Gastroesophageal sphincter (tissue), 3 donors: ENCODE measurements around the gene ZNF304.

Source experiments
- EP300 ChIP-seq: sonication (generic); formaldehyde crosslinking; IDR thresholded peaks from one replicate; pipeline ENCODE4 v1.6.1; 2017; ENCODE audit warnings: antibody characterized with exemption, mild to moderate bottlenecking
- POLR2A ChIP-seq, 2 donors: fragments of 450-650 bp; IDR thresholded peaks; one replicate each; pipeline ENCODE4 v1.6.1; 2017; ENCODE audit warnings: antibody characterized with exemption in 2 of 2, mild to moderate bottlenecking in 2 of 2, moderate library complexity in 1 of 2
- POLR2AphosphoS5 ChIP-seq: sonication (generic); formaldehyde crosslinking; IDR thresholded peaks from one replicate; pipeline ENCODE4 v1.6.1; 2017; ENCODE audit warnings: antibody characterized with exemption
- TF ChIP-seq, protein P1 (sequence below), 4 experiments: fragments of 200-600 bp in 2 of 4; fragments of 450-650 bp in 2 of 4; sonication (generic) in 1 of 4; IDR thresholded peaks; one replicate each; pipeline ENCODE4 v1.5.1; 2017 to 2019; ENCODE audit warnings: antibody characterized with exemption in 4 of 4, mild to moderate bottlenecking in 2 of 4, moderate library complexity in 2 of 4

DNA sequence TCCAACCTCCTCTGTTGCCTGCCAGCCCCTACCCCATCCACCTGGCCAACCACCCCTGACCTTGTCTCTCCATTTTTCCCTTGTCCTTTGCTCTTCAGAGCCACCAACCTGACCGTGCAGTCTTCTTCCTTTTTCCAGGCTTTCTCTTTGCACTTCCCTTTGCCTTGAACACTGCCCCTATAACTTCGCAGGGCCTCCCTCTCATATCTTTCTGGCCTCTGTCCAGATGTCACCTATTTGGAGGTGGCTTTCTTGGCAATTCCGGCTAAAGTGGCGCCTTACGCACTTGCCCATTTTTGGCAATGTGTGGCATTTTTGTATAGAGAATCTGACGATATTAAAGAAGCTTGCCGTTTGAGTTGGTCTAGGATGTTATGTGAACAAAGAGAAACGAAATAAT is 30.0 kb upstream of the ZNF304 start:
- TF ChIP-seq, protein P1, sequence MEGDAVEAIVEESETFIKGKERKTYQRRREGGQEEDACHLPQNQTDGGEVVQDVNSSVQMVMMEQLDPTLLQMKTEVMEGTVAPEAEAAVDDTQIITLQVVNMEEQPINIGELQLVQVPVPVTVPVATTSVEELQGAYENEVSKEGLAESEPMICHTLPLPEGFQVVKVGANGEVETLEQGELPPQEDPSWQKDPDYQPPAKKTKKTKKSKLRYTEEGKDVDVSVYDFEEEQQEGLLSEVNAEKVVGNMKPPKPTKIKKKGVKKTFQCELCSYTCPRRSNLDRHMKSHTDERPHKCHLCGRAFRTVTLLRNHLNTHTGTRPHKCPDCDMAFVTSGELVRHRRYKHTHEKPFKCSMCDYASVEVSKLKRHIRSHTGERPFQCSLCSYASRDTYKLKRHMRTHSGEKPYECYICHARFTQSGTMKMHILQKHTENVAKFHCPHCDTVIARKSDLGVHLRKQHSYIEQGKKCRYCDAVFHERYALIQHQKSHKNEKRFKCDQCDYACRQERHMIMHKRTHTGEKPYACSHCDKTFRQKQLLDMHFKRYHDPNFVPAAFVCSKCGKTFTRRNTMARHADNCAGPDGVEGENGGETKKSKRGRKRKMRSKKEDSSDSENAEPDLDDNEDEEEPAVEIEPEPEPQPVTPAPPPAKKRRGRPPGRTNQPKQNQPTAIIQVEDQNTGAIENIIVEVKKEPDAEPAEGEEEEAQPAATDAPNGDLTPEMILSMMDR (IDR thresholded peaks at IDR 0.05), result peak in 1 of 4 experiments; percentile 4
- TF ChIP-seq POLR2A (IDR thresholded peaks at IDR 0.05), result no peak
- TF ChIP-seq EP300, result no peak
- TF ChIP-seq POLR2AphosphoS5, result no peak
